HepG2 (cell line): ENCODE measurements around the gene PCNA. TPM values are rescaled to one million over a fixed set of nuclear protein-coding genes. Genes with fewer than 3 reads are reported as not detected.

ENCODE experiments used
- ATF7 ChIP-seq, 2 experiments: fragments of 450-650 bp in 1 of 2; sonication (generic) in 1 of 2; formaldehyde crosslinking in 1 of 2; IDR thresholded peaks; 2 replicates each; pipeline versions ENCODE4 v1.4.0 to v1.6.1; 2016 to 2020; ENCODE audit warnings: antibody characterized with exemption in 1 of 2, mild to moderate bottlenecking in 1 of 2, missing genetic modification reagents in 1 of 2
- DBP ChIP-seq: sonication (generic); formaldehyde crosslinking; IDR thresholded peaks from 2 replicates; pipeline ENCODE4 v1.4.0; 2020; ENCODE audit warnings: missing genetic modification reagents; ENCODE audit errors: not compliant biosample characterization
- ERF ChIP-seq: IDR thresholded peaks from 2 replicates; pipeline ENCODE4 v1.6.1; 2018; ENCODE audit warnings: missing biosample characterization, missing genetic modification reagents
- FOXO1 ChIP-seq: sonication (generic); formaldehyde crosslinking; IDR thresholded peaks from 2 replicates; pipeline ENCODE4 v1.4.0; 2020; ENCODE audit warnings: missing genetic modification reagents
- NFATC3 ChIP-seq: sonication (generic); formaldehyde crosslinking; IDR thresholded peaks from 2 replicates; pipeline ENCODE4 v1.5.1; 2020; ENCODE audit warnings: mild to moderate bottlenecking, missing genetic modification reagents
- TBL1XR1 ChIP-seq: fragments of 150-350 bp; IDR thresholded peaks from 2 replicates; pipeline ENCODE4 v1.6.1; 2014; ENCODE audit warnings: borderline replicate concordance, low read length; ENCODE audit not compliant: partially characterized antibody
- ZBTB40 ChIP-seq, 2 experiments: fragments of 450-650 bp in 1 of 2; sonication (generic) in 1 of 2; formaldehyde crosslinking in 1 of 2; IDR thresholded peaks; 2 replicates each; pipeline versions ENCODE4 v1.6.1 to v1.8.0; 2016 to 2022; ENCODE audit warnings: antibody characterized with exemption in 1 of 2, mild to moderate bottlenecking in 1 of 2, missing genetic modification reagents in 1 of 2
- ZEB1 ChIP-seq: IDR thresholded peaks from 2 replicates; pipeline ENCODE4 v1.6.1; 2012; ENCODE audit warnings: mild to moderate bottlenecking, low read depth, inconsistent platforms; ENCODE audit not compliant: insufficient replicate concordance
- ZFP41 ChIP-seq: sonication (generic); formaldehyde crosslinking; IDR thresholded peaks from 2 replicates; pipeline ENCODE4 v1.4.0; 2020; ENCODE audit warnings: mild to moderate bottlenecking, missing genetic modification reagents, borderline replicate concordance
- ZNF136 ChIP-seq: sonication (generic); formaldehyde crosslinking; IDR thresholded peaks from 2 replicates; pipeline ENCODE4 v1.8.1; 2022; ENCODE audit warnings: low read depth, mild to moderate bottlenecking, moderate library complexity, missing genetic modification reagents
- ZNF512B ChIP-seq: sonication (generic); formaldehyde crosslinking; IDR thresholded peaks from 2 replicates; pipeline ENCODE4 v1.5.1; 2020; ENCODE audit warnings: missing genetic modification reagents, mild to moderate bottlenecking, borderline replicate concordance
- ZNF674 ChIP-seq: sonication (generic); formaldehyde crosslinking; IDR thresholded peaks from 2 replicates; pipeline ENCODE4 v1.5.0; 2020; ENCODE audit warnings: low read depth, mild to moderate bottlenecking, missing genetic modification reagents
- ZNF710 ChIP-seq: sonication (generic); formaldehyde crosslinking; IDR thresholded peaks from 2 replicates; pipeline ENCODE4 v1.5.0; 2020; ENCODE audit warnings: mild to moderate bottlenecking, missing genetic modification reagents, borderline replicate concordance
- polyA plus RNA-seq, 8 experiments: library from polyadenylated mRNA; depleted of rRNA in 3 of 8; stranded (reverse) in 7 of 8; unstranded in 1 of 8; fragments of >200 nt; fragmentation: Illumina TruSeq in 4 of 8; extraction: Trizol in 4 of 8; gene quantifications; 2 replicates each; pipeline versions ENCODE4 v1.2.1 to v1.2.3, GENCODE V29; 2011 to 2016; ENCODE audit warnings: low read depth in 4 of 8, missing spikeins in 1 of 8, mixed read lengths in 1 of 8; ENCODE audit not compliant: insufficient read depth in 1 of 8
- total RNA-seq, 5 experiments: library from RNA; depleted of rRNA; stranded (reverse); fragments of >200 nt; fragmentation: Illumina TruSeq; extraction: Trizol; gene quantifications; 2 replicates each; pipeline ENCODE4 v1.2.3, GENCODE V29; 2016; ENCODE audit warnings: low read depth in 1 of 5

PCNA gene
- total and polyA plus RNA-seq, 2 of the 13 experiments (the other 11 are each of a cell fraction or from before 2014, with no cell fraction given) = 229 to 655 TPM

- TF ChIP-seq ZBTB40 (IDR thresholded peaks at IDR 0.05) (no peak), ZBTB40 (CRISPR knock-in tag; IDR thresholded peaks at IDR 0.05) (no peak; the same call in 1 of the 2 replicates), ZEB1 (no peak), ZNF512B (CRISPR knock-in tag) (peak; percentile 64; the same call in 1 of the 2 replicates), TBL1XR1 (no peak), DBP (CRISPR knock-in tag) (no peak), ZNF136 (CRISPR knock-in tag) (no peak), ERF (no peak), ZNF674 (no peak), ZFP41 (CRISPR knock-in tag) (no peak), NFATC3 (CRISPR knock-in tag) (no peak), FOXO1 (no peak), ZNF710 (CRISPR knock-in tag) (peak; percentile 21; the same call in 1 of the 2 replicates), ATF7 (IDR thresholded peaks at IDR 0.05) (no peak), ATF7 (CRISPR knock-in tag; IDR thresholded peaks at IDR 0.05) (no peak)
These were observed 46.0 kb downstream of the PCNA start (continued) for GRCh38 chr20:5073660-5074231.
